GM12878 (cell line): ENCODE data around the gene COL4A1. TPM values are rescaled to one million over a fixed set of nuclear protein-coding genes. Genes with fewer than 3 reads are reported as not detected.

Experiments
- ATAC-seq: fragments of 200-7000 bp; cut with Tn5 transposase; 3 replicates; pipeline ENCODE4 v1.9.1; 2020; ENCODE audit warnings: mild to moderate bottlenecking, moderate library complexity
- BruUV-seq: library from RNA; stranded (reverse); fragments of 400-500 nt; replicated peaks from 2 replicates; lab custom pipeline; 2021; lab: Mats Ljungman, UMichigan
- CTCF ChIA-PET: fragments of 300-600 bp; sonication (Branson Sonifier 250); formaldehyde crosslinking; extraction: SDS; loops from one replicate; lab custom pipeline; 2021; ENCODE audit warnings: inconsistent platforms; lab: Yijun Ruan, JAX
- POLR2A ChIA-PET: fragments of 350-600 bp; formaldehyde crosslinking; extraction: SDS; loops from one replicate; lab custom pipeline; 2021; ENCODE audit warnings: inconsistent platforms; lab: Charles Lee
- RAD21 ChIA-PET: fragments of 300-600 bp; sonication (Branson Sonifier 250); formaldehyde crosslinking; loops from one replicate; lab custom pipeline; 2023; ENCODE audit warnings: antibody characterized with exemption; ENCODE audit not compliant: unreplicated experiment; lab: Charles Lee
- SMC1A ChIA-PET: fragments of 300-600 bp; sonication (Branson Sonifier 250); formaldehyde crosslinking; loops from one replicate; lab custom pipeline; 2023; ENCODE audit not compliant: unreplicated experiment, uncharacterized antibody; lab: Charles Lee
- DNase-seq: peaks from one replicate; pipeline ENCODE4 v3.0.0-alpha.2; 2011; ENCODE audit warnings: low read depth, low spot score
- FAIRE-seq: peaks from 3 replicates; lab custom pipeline; 2011; peaks lifted over from hg19 to GRCh38; lab: Jason Lieb, UNC
- H2AFZ ChIP-seq: 2 replicates; pipeline ENCODE4 v1.6.0; 2011; ENCODE audit warnings: low read depth, low read length, control low read depth; ENCODE audit not compliant: control insufficient read depth
- H3K27ac ChIP-seq: 2 replicates; pipeline ENCODE4 v1.5.1; 2011; ENCODE audit warnings: control low read depth; ENCODE audit not compliant: control insufficient read depth, insufficient read depth
- H3K27me3 ChIP-seq, 2 experiments: replicated peaks in 1 of 2; 2 replicates each; pipeline versions ENCODE4 v1.6.0 to v1.6.1; 2011; ENCODE audit warnings: low read length in 1 of 2; ENCODE audit not compliant: control insufficient read depth in 2 of 2, insufficient read depth in 2 of 2
- H3K36me3 ChIP-seq, 2 experiments: 2 replicates each; pipeline ENCODE4 v1.5.1; 2011; ENCODE audit warnings: low read length in 1 of 2; ENCODE audit not compliant: control insufficient read depth in 2 of 2, insufficient read depth in 2 of 2
- H3K4me1 ChIP-seq: 2 replicates; pipeline ENCODE4 v1.6.1; 2011; ENCODE audit warnings: mild to moderate bottlenecking, low read length, moderate library complexity, mixed read lengths; ENCODE audit not compliant: control insufficient read depth, insufficient read depth
- H3K4me2 ChIP-seq: 2 replicates; pipeline ENCODE4 v1.6.0; 2011; ENCODE audit warnings: control low read depth; ENCODE audit not compliant: control insufficient read depth, insufficient read depth
- H3K4me3 ChIP-seq: fragments of 200-600 bp; sonication (generic); 2 replicates; pipeline ENCODE4 v1.5.1; 2016
- H3K79me2 ChIP-seq: 2 replicates; pipeline ENCODE4 v1.6.0; 2011; ENCODE audit warnings: low read length; ENCODE audit not compliant: control insufficient read depth, insufficient read depth
- H3K9ac ChIP-seq: 2 replicates; pipeline ENCODE4 v1.8.0; 2011; ENCODE audit warnings: low read length, control low read depth, mixed read lengths; ENCODE audit not compliant: control insufficient read depth, insufficient read depth
- H3K9me3 ChIP-seq: replicated peaks from 3 replicates; pipeline ENCODE4 v1.5.1; 2011; ENCODE audit warnings: mild to moderate bottlenecking, low read length; ENCODE audit not compliant: control insufficient read depth, insufficient read depth
- H4K20me1 ChIP-seq: 2 replicates; pipeline ENCODE4 v1.6.0; 2011; ENCODE audit not compliant: control insufficient read depth, insufficient read depth
- CBX5 ChIP-seq: sonication (generic); IDR thresholded peaks from 2 replicates; pipeline ENCODE4 v1.6.1; 2016; ENCODE audit warnings: low read depth, moderate library complexity, mild to moderate bottlenecking, inconsistent platforms
- DPF2 ChIP-seq: fragments of 450-650 bp; IDR thresholded peaks from 2 replicates; pipeline ENCODE4 v1.6.1; 2017; ENCODE audit warnings: mild to moderate bottlenecking
- IKZF1 ChIP-seq: fragments of 450-650 bp; conservative IDR thresholded peaks from 2 replicates; pipeline ENCODE4 v1.6.1; 2017; ENCODE audit warnings: antibody characterized with exemption, mild to moderate bottlenecking
- MEF2A ChIP-seq: IDR thresholded peaks from 2 replicates; pipeline ENCODE4 v1.6.1; 2011; ENCODE audit warnings: low read depth, mild to moderate bottlenecking, low read length, moderate library complexity; ENCODE audit not compliant: insufficient read depth
- MEF2B ChIP-seq: fragments of 450-650 bp; IDR thresholded peaks from 2 replicates; pipeline ENCODE4 v1.6.1; 2018; ENCODE audit warnings: mild to moderate bottlenecking, moderate library complexity; ENCODE audit not compliant: partially characterized antibody, poor library complexity, severe bottlenecking
- MTA3 ChIP-seq: IDR thresholded peaks from 2 replicates; pipeline ENCODE4 v1.6.1; 2012; ENCODE audit warnings: low read length, inconsistent platforms, borderline replicate concordance
- MYC ChIP-seq: IDR thresholded peaks from 2 replicates; pipeline ENCODE4 v1.6.1; 2011; ENCODE audit warnings: mild to moderate bottlenecking, low read length, moderate library complexity, inconsistent platforms; ENCODE audit not compliant: insufficient read depth, insufficient replicate concordance, insufficient read length, severe bottlenecking
- RAD51 ChIP-seq: fragments of 450-650 bp; IDR thresholded peaks from 2 replicates; pipeline ENCODE4 v1.6.1; 2016; ENCODE audit warnings: moderate library complexity, mild to moderate bottlenecking, inconsistent platforms
- REST ChIP-seq: IDR thresholded peaks from 2 replicates; pipeline ENCODE4 v1.6.1; 2012; ENCODE audit warnings: mild to moderate bottlenecking, low read depth, low read length
- STAT3 ChIP-seq: IDR thresholded peaks from 2 replicates; pipeline ENCODE4 v1.6.1; 2011; ENCODE audit warnings: low read depth, low read length, improper control_type of control experiment
- WGBS: methylation state at CpG from one replicate; pipeline ENCODE4 v1.1.6; 2016; ENCODE audit warnings: low lambda C conversion rate; ENCODE audit not compliant: insufficient replicate concordance, insufficient coverage; ENCODE audit errors: missing lambda C conversion rate; 5-methylcytosine and 5-hydroxymethylcytosine counted together
- in situ Hi-C: fragments of 300-500 bp; cut with MboI; formaldehyde crosslinking; loops from 9 replicates; pipeline ENCODE4 v1.14.3; 2018; ENCODE audit warnings: mixed read lengths
- intact Hi-C: fragments of 100-400 bp; cut with micrococcal nuclease; formaldehyde crosslinking; loops from one replicate; pipeline ENCODE4 v1.14.2; 2022; ENCODE audit not compliant: unreplicated experiment
- polyA plus RNA-seq, 11 experiments: library from polyadenylated mRNA; depleted of rRNA in 4 of 11; unstranded in 6 of 11; stranded (reverse) in 5 of 11; fragments of >200 nt; fragmentation: Nextera tagmentation in 4 of 11; fragmentation: Illumina TruSeq in 1 of 11; extraction: Ambion mirVana in 4 of 11; extraction: Trizol in 1 of 11; gene quantifications; 1 replicate in 1 of 11; 2 replicates in 10 of 11; pipeline versions ENCODE4 v1.2.1 to v1.2.3, GENCODE V29; 2011 to 2016; ENCODE audit warnings: inconsistent platforms in 2 of 11, missing spikeins in 2 of 11, low read depth in 1 of 11
- total RNA-seq, 4 experiments: library from RNA; depleted of rRNA in 3 of 4; stranded (reverse); fragments of >200 nt in 3 of 4; fragmentation: Illumina TruSeq in 1 of 4; extraction: Trizol in 1 of 4; gene quantifications; 2 replicates each; pipeline versions ENCODE4 v1.2.1 to v1.2.3, GENCODE V29; 2013 to 2021
- TF ChIP-seq, protein P1 (sequence below): fragments of 450-650 bp; formaldehyde crosslinking; IDR thresholded peaks from 2 replicates; pipeline ENCODE4 v1.4.0; 2020; ENCODE audit warnings: mild to moderate bottlenecking, moderate library complexity

The COL4A1 gene
- total and polyA plus RNA-seq, 10 of the 15 experiments (the other 5 are each of a cell fraction or from before 2014, with no cell fraction given), result 0.07 to 0.31 (median 0.13) TPM; not detected in 6

DNA sequence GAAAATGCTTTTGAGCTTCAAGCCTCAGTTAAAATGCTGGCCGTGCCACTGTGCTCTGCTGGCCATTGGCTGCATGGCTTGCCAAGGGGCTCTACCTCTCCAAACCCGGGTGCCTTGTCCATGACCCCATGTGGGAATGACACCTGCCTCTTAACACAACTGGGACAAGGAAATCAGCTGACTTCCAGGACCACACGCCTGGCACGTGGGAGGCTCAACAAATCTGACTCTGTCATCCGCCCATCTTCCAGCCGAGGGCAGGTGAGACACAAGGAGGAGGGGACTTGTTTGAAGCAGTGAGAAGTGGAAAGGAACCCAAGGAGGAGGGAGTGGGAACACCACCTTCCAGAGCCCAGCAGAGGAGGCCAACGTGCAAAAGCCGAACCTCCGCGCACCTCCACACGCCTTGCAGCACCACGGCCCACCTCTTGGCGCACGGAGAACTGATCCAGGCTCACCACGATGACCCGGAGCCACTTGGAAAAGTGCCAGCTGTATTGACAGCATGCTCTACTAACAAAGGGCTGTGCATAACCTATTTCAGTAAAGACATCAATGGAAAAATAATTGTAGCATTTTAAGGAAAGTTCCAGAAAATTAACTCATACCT, 38.3 kb downstream of the COL4A1 start:
- Histone ChIP-seq H3K9ac (no peak overlapping the region), H3K36me3 (no peaks in the 10 kb centered on the region), H3K4me2 (no peak overlapping the region), H3K9me3 (no peaks in the 10 kb centered on the region), H3K27me3 (peaks cover 3 to 4% of the 10 kb centered on the region in 2 experiments; a peak in 3 of 4 replicates), H3K4me1 (no peaks in the 10 kb centered on the region), H3K79me2 (no peaks in the 10 kb centered on the region), H3K4me3 (no peak overlapping the region), H4K20me1 (no peaks in the 10 kb centered on the region), H2AFZ (no peak overlapping the region), H3K27ac (no peak overlapping the region)
- ChIA-PET RAD21 (no interaction called here), CTCF (interaction anchor here (1.7 kb wide), 1 partner anchor 143 kb away, joined by 6 read pairs; no protein-coding TSS in a partner anchor), POLR2A (no interaction called here), SMC1A (no interaction called here)
- ATAC-seq (no peak), FAIRE-seq (no peak), DNase-seq (no peak)
- 63% methylated on average over 16 of the region's 16 CpGs for WGBS
- no peak for TF ChIP-seq STAT3
- no peak for TF ChIP-seq MTA3
- TF ChIP-seq, protein P1, sequence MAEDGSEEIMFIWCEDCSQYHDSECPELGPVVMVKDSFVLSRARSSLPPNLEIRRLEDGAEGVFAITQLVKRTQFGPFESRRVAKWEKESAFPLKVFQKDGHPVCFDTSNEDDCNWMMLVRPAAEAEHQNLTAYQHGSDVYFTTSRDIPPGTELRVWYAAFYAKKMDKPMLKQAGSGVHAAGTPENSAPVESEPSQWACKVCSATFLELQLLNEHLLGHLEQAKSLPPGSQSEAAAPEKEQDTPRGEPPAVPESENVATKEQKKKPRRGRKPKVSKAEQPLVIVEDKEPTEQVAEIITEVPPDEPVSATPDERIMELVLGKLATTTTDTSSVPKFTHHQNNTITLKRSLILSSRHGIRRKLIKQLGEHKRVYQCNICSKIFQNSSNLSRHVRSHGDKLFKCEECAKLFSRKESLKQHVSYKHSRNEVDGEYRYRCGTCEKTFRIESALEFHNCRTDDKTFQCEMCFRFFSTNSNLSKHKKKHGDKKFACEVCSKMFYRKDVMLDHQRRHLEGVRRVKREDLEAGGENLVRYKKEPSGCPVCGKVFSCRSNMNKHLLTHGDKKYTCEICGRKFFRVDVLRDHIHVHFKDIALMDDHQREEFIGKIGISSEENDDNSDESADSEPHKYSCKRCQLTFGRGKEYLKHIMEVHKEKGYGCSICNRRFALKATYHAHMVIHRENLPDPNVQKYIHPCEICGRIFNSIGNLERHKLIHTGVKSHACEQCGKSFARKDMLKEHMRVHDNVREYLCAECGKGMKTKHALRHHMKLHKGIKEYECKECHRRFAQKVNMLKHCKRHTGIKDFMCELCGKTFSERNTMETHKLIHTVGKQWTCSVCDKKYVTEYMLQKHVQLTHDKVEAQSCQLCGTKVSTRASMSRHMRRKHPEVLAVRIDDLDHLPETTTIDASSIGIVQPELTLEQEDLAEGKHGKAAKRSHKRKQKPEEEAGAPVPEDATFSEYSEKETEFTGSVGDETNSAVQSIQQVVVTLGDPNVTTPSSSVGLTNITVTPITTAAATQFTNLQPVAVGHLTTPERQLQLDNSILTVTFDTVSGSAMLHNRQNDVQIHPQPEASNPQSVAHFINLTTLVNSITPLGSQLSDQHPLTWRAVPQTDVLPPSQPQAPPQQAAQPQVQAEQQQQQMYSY (CRISPR knock-in tag), result no peak
- no peak for TF ChIP-seq RAD51
- TF ChIP-seq REST, result no peak
- TF ChIP-seq MEF2A, result no peak
- no peak for TF ChIP-seq CBX5
- no peak for TF ChIP-seq MYC
- TF ChIP-seq DPF2, result no peak
- TF ChIP-seq IKZF1, result no peak
- no peak for TF ChIP-seq MEF2B
- in situ Hi-C loops (no loop called here), intact Hi-C loops (no loop called here)
- BruUV-seq, result no TSS peak
